Chondrocyte (in vitro differentiated cells): ENCODE results near the gene PLA2G2F. TPM values are rescaled to one million over a fixed set of nuclear protein-coding genes. Genes with fewer than 3 reads are reported as not detected.

Experiments used
- DNase-seq: peaks from one replicate; pipeline ENCODE4 v3.0.0; 2021; ENCODE audit warnings: mixed read lengths, low spot score
- H3K27ac Mint-ChIP-seq: one replicate; pipeline ENCODE4 v1.8.0; 2021; ENCODE audit warnings: mild to moderate bottlenecking, moderate library complexity, mixed read lengths; ENCODE audit not compliant: unreplicated experiment
- H3K27me3 Mint-ChIP-seq: 2 replicates; pipeline ENCODE4 v1.8.0; 2021; ENCODE audit warnings: low read depth, mixed read lengths
- H3K36me3 Mint-ChIP-seq: 2 replicates; pipeline ENCODE4 v1.8.0; 2021; ENCODE audit warnings: low read depth, mixed read lengths
- H3K4me1 Mint-ChIP-seq: 2 replicates; pipeline ENCODE4 v1.8.0; 2021; ENCODE audit warnings: low read depth, mild to moderate bottlenecking, mixed read lengths
- H3K4me3 Mint-ChIP-seq: one replicate; pipeline ENCODE4 v1.8.0; 2021; ENCODE audit warnings: mild to moderate bottlenecking, moderate library complexity, mixed read lengths; ENCODE audit not compliant: unreplicated experiment
- H3K9me3 Mint-ChIP-seq: 2 replicates; pipeline ENCODE4 v1.8.0; 2021; ENCODE audit warnings: low read depth, mixed read lengths
- CTCF ChIP-seq: fragments of 200-600 bp; sonication (generic); IDR thresholded peaks from 2 replicates; pipeline ENCODE4 v1.5.0; 2021; ENCODE audit warnings: antibody characterized with exemption, mild to moderate bottlenecking, moderate library complexity
- total RNA-seq: library from RNA; stranded (reverse); gene quantifications from 3 replicates; pipeline ENCODE4 v1.2.1, GENCODE V29; 2021

Gene PLA2G2F
- total RNA-seq, 1 donor from 2014 or later, result not detected

GRCh38 chr1:20102875-20103274, 36.2 kb upstream of the PLA2G2F start:
- Mint-ChIP-seq H3K27me3 (peaks cover 35% of the 10 kb centered on the region), H3K4me1 (no peaks in the 10 kb centered on the region), H3K27ac (no peak overlapping the region), H3K9me3 (no peaks in the 10 kb centered on the region), H3K4me3 (no peak overlapping the region), H3K36me3 (peaks cover 1% of the 10 kb centered on the region)
- DNase-seq, result no peak
- TF ChIP-seq CTCF, result no peak

- Mint-ChIP-seq H3K4me1 (no peaks in the 10 kb centered on the region), H3K4me3 (no peak overlapping the region), H3K36me3 (peaks cover 1% of the 10 kb centered on the region), H3K27ac (no peak overlapping the region), H3K27me3 (peaks cover 26% of the 10 kb centered on the region), H3K9me3 (no peaks in the 10 kb centered on the region)
- no peak for TF ChIP-seq CTCF
- DNase-seq, result no peak
Measured at GRCh38 chr1:20105856-20106255, 33.3 kb upstream of the PLA2G2F start.

GRCh38 chr1:20107351-20107750, 31.8 kb upstream of the PLA2G2F start:
- Mint-ChIP-seq H3K36me3 (peaks cover 1% of the 10 kb centered on the region), H3K27me3 (peaks cover 23% of the 10 kb centered on the region), H3K9me3 (no peaks in the 10 kb centered on the region), H3K27ac (no peak overlapping the region), H3K4me3 (no peak overlapping the region), H3K4me1 (no peaks in the 10 kb centered on the region)
- no peak for DNase-seq
- no peak for TF ChIP-seq CTCF

GRCh38 chr1:20107796-20108195, 31.3 kb upstream of the PLA2G2F start:
- Mint-ChIP-seq H3K27me3 (peaks cover 22% of the 10 kb centered on the region), H3K27ac (no peak overlapping the region), H3K36me3 (peaks cover 1% of the 10 kb centered on the region), H3K4me1 (no peaks in the 10 kb centered on the region), H3K9me3 (no peaks in the 10 kb centered on the region), H3K4me3 (no peak overlapping the region)
- no peak for TF ChIP-seq CTCF
- no peak for DNase-seq

- Mint-ChIP-seq H3K4me1 (no peaks in the 10 kb centered on the region), H3K36me3 (no peaks in the 10 kb centered on the region), H3K27me3 (peaks cover 18% of the 10 kb centered on the region), H3K4me3 (no peak overlapping the region), H3K9me3 (no peaks in the 10 kb centered on the region), H3K27ac (no peak overlapping the region)
- DNase-seq, result no peak
- TF ChIP-seq CTCF, result no peak
Measured at GRCh38 chr1:20108366-20109123, 30.6 kb upstream of the PLA2G2F start.
